Progenitor cell of endocrine pancreas (in vitro differentiated cells): ENCODE data around the gene P2RY12. TPM values are rescaled to one million over a fixed set of nuclear protein-coding genes. Genes with fewer than 3 reads are reported as not detected.

ENCODE experiments used
- DNase-seq: peaks from one replicate; pipeline ENCODE4 v3.0.0; 2021; ENCODE audit warnings: low spot score; ENCODE audit not compliant: unreplicated experiment
- H3K27ac Mint-ChIP-seq: 2 replicates; pipeline ENCODE4 v1.8.0; 2021; ENCODE audit warnings: mild to moderate bottlenecking, moderate library complexity, mixed read lengths
- H3K27me3 Mint-ChIP-seq: 2 replicates; pipeline ENCODE4 v1.8.0; 2021; ENCODE audit warnings: mixed read lengths
- H3K36me3 Mint-ChIP-seq: 2 replicates; pipeline ENCODE4 v1.8.0; 2022; ENCODE audit warnings: mixed read lengths; ENCODE audit not compliant: insufficient read depth
- H3K4me1 Mint-ChIP-seq: 2 replicates; pipeline ENCODE4 v1.8.0; 2021; ENCODE audit warnings: low read depth, mixed read lengths
- H3K4me3 Mint-ChIP-seq: 2 replicates; pipeline ENCODE4 v1.8.0; 2021; ENCODE audit warnings: low read depth, mild to moderate bottlenecking, moderate library complexity, mixed read lengths
- H3K9me3 Mint-ChIP-seq: 2 replicates; pipeline ENCODE4 v1.8.0; 2021; ENCODE audit warnings: low read depth, mixed read lengths
- total RNA-seq: library from RNA; stranded (reverse); gene quantifications from 2 replicates; pipeline ENCODE4 v1.2.1, GENCODE V29; 2021
- TF ChIP-seq, protein P1 (sequence below): fragments of 200-600 bp; sonication (generic); IDR thresholded peaks from one replicate; pipeline ENCODE4 v1.5.0; 2021; ENCODE audit warnings: antibody characterized with exemption, mild to moderate bottlenecking; ENCODE audit not compliant: unreplicated experiment

Gene P2RY12
- total RNA-seq, 1 donor from 2014 or later: not detected

- Mint-ChIP-seq H3K36me3 (no peaks in the 10 kb centered on the region), H3K27me3 (no peaks in the 10 kb centered on the region), H3K9me3 (no peaks in the 10 kb centered on the region), H3K4me1 (peaks cover 6% of the 10 kb centered on the region), H3K27ac (peak overlapping the region; percentile 25), H3K4me3 (no peak overlapping the region)
- DNase-seq: no peak
- TF ChIP-seq, protein P1, sequence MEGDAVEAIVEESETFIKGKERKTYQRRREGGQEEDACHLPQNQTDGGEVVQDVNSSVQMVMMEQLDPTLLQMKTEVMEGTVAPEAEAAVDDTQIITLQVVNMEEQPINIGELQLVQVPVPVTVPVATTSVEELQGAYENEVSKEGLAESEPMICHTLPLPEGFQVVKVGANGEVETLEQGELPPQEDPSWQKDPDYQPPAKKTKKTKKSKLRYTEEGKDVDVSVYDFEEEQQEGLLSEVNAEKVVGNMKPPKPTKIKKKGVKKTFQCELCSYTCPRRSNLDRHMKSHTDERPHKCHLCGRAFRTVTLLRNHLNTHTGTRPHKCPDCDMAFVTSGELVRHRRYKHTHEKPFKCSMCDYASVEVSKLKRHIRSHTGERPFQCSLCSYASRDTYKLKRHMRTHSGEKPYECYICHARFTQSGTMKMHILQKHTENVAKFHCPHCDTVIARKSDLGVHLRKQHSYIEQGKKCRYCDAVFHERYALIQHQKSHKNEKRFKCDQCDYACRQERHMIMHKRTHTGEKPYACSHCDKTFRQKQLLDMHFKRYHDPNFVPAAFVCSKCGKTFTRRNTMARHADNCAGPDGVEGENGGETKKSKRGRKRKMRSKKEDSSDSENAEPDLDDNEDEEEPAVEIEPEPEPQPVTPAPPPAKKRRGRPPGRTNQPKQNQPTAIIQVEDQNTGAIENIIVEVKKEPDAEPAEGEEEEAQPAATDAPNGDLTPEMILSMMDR: no peak
Observed at GRCh38 chr3:151387432-151387831, 2.9 kb upstream of the P2RY12 start.

- TF ChIP-seq, protein P1: no peak
- H3K4me1 Mint-ChIP-seq: peaks cover 6% of the 10 kb centered on the region
- no peaks in the 10 kb centered on the region for H3K9me3 Mint-ChIP-seq
- H3K4me3 Mint-ChIP-seq: no peak overlapping the region
- no peak for DNase-seq
- H3K27me3 Mint-ChIP-seq: no peaks in the 10 kb centered on the region
- H3K27ac Mint-ChIP-seq: no peak overlapping the region
- H3K36me3 Mint-ChIP-seq: no peaks in the 10 kb centered on the region
Observed at GRCh38 chr3:151386056-151386455, 1.5 kb upstream of the P2RY12 start.

DNA sequence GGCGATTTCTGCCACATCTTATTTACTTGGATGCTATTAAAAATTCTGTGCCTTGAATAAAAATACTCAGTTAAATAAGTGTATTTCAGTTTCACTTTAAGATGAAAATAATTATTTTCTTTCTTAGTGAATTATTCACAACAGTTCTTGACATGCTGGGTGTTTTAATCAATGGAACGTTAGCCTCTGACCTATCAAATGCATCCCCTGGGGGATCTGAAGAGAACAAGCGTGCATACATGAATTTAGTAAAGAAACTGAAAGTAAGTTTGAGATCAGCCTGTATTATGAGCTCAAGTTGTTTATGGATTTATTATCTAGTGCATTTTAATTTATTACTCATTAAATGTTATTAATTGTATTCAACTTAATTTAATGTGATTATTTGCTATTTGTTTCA, 597 bp downstream of the P2RY12 start:
- no peak overlapping the region for H3K4me3 Mint-ChIP-seq
- H3K36me3 Mint-ChIP-seq: no peaks in the 10 kb centered on the region
- H3K9me3 Mint-ChIP-seq: no peaks in the 10 kb centered on the region
- no peak for DNase-seq
- H3K27me3 Mint-ChIP-seq: no peaks in the 10 kb centered on the region
- no peak overlapping the region for H3K27ac Mint-ChIP-seq
- TF ChIP-seq, protein P1: no peak
- H3K4me1 Mint-ChIP-seq: peaks cover 6% of the 10 kb centered on the region

GRCh38 chr3:151383111-151383510, 1.4 kb downstream of the P2RY12 start:
- H3K27me3 Mint-ChIP-seq: no peaks in the 10 kb centered on the region
- no peaks in the 10 kb centered on the region for H3K9me3 Mint-ChIP-seq
- H3K4me1 Mint-ChIP-seq: peaks cover 6% of the 10 kb centered on the region
- TF ChIP-seq, protein P1: no peak
- no peak overlapping the region for H3K27ac Mint-ChIP-seq
- no peaks in the 10 kb centered on the region for H3K36me3 Mint-ChIP-seq
- H3K4me3 Mint-ChIP-seq: no peak overlapping the region
- no peak for DNase-seq

DNA sequence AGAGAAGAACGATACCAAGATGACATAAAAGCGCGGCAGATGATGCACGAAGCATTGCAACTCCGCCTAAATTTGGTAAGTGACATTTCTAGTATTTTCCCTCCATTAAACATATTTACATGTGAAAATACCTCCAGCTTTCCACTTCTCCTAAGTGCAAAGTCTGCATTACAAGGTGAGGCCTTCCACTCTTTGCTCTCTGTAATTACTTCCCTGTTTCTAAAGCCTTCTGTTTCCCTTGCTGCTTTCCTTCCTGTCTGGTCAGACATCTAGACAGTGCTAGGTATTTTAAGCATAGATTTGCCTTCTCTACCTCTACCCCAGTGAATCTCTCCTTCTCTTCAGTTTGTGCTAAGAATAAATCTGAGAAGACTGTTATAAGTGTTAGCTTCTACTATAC, 1.9 kb downstream of the P2RY12 start:
- DNase-seq: no peak
- Mint-ChIP-seq H3K4me3 (no peak overlapping the region), H3K36me3 (no peaks in the 10 kb centered on the region), H3K4me1 (peaks cover 6% of the 10 kb centered on the region), H3K27me3 (no peaks in the 10 kb centered on the region), H3K9me3 (no peaks in the 10 kb centered on the region), H3K27ac (no peak overlapping the region)
- TF ChIP-seq, protein P1: no peak
